Left cardiac atrium (tissue), 4 donors: Measurements from ENCODE around the gene RABGEF1. TPM values are rescaled to one million over a fixed set of nuclear protein-coding genes. Genes with fewer than 3 reads are reported as not detected.
A peak's percentile ranks its signal among the peaks of the same experiment; 100 is the strongest.
"Not testable (repeated sequence)": the region's sequence is repeated elsewhere in the genome, so short reads cannot be mapped to it uniquely, and the experiment has no call there.

Source experiments
- ATAC-seq, 2 donors: fragments of 200-7000 bp; cut with Tn5 transposase; one replicate each; pipeline ENCODE4 v1.9.1; 2020; ENCODE audit warnings: mild to moderate bottlenecking in 2 of 2, moderate library complexity in 2 of 2
- DNase-seq: peaks from one replicate; pipeline ENCODE4 v3.0.0-alpha.2; 2020
- intact Hi-C, 2 donors: fragments of 100-400 bp; cut with DNase I; formaldehyde crosslinking; loops; one replicate each; pipeline versions ENCODE4 v1.14.1 to v1.15.1; 2022 to 2023
- total RNA-seq, 2 donors: library from RNA; stranded (reverse); fragmentation: NEBNext Ultra II Directional; extraction: Animal tissue kit (Norgen Biotek cat#: 25700); gene quantifications; one replicate each; pipeline ENCODE4 v1.2.1, GENCODE V29; 2021
- donor health status: DM: no; HTN: yes; CAD: no.
- donor health status: DM: no; HTN: yes; CAD: no; lungs with severe emphysema.
- donor health status: DM: yes; HTN: yes; CAD: no.
- donor health status: Dilated cardiomyopathy.

Gene RABGEF1
- total RNA-seq, 2 donors from 2014 or later, result 16.0 to 20.8 TPM

GRCh38 chr7:66837007-66837406 is 96.5 kb downstream of the RABGEF1 start:
- ATAC-seq, result peak in 1 of 2 donors; percentile 12
- intact Hi-C loops, result no loop called here

GRCh38 chr7:66837661-66838060 is 97.1 kb downstream of the RABGEF1 start:
- intact Hi-C loops, result no loop called here
- DNase-seq (no peak), ATAC-seq (no peak)

More at GRCh38 chr7:66837007-66837406, 96.5 kb downstream of the RABGEF1 start:
- no peak for DNase-seq

GRCh38 chr7:66839814-66840213 is 99.3 kb downstream of the RABGEF1 start:
- intact Hi-C loops, result no loop called here
- no peak for DNase-seq
- no peak for ATAC-seq

- intact Hi-C loops, result no loop called here
- ATAC-seq, result no peak
- no peak for DNase-seq
These were observed 99.8 kb downstream of the RABGEF1 start for GRCh38 chr7:66840316-66840715.

GRCh38 chr7:66841898-66842297 is 101.4 kb downstream of the RABGEF1 start:
- intact Hi-C loops, result no loop called here

GRCh38 chr7:66843492-66843891 is 103.0 kb downstream of the RABGEF1 start:
- DNase-seq, ATAC-seq, intact Hi-C loops: not testable (repeated sequence)

More at GRCh38 chr7:66841898-66842297, 101.4 kb downstream of the RABGEF1 start:
- DNase-seq (no peak), ATAC-seq (no peak)

- intact Hi-C loops, result no loop called here
- ATAC-seq (peak; percentile 99), DNase-seq (peak; percentile 99)
These were observed 104.2 kb downstream of the RABGEF1 start for GRCh38 chr7:66844552-66845378.

GRCh38 chr7:66845379-66846095 is 105.0 kb downstream of the RABGEF1 start:
- no peak for ATAC-seq
- no peak for DNase-seq
- intact Hi-C loops, result no loop called here

GRCh38 chr7:66846096-66846445 is 105.5 kb downstream of the RABGEF1 start:
- intact Hi-C loops, ATAC-seq, DNase-seq: not testable (repeated sequence)

GRCh38 chr7:66847523-66847855 is 107.0 kb downstream of the RABGEF1 start:
- intact Hi-C loops, result not testable (repeated sequence)

GRCh38 chr7:66847879-66848790 is 107.6 kb downstream of the RABGEF1 start:
- DNase-seq, result no peak
- ATAC-seq, result no peak
- intact Hi-C loops, result no loop called here

More at GRCh38 chr7:66847523-66847855, 107.0 kb downstream of the RABGEF1 start:
- ATAC-seq, DNase-seq: not testable (repeated sequence)

- intact Hi-C loops, result no loop called here
- DNase-seq (no peak), ATAC-seq (no peak)
These were observed 118.8 kb downstream of the RABGEF1 start for GRCh38 chr7:66859339-66859738.

- intact Hi-C loops, result no loop called here
These were observed 119.5 kb downstream of the RABGEF1 start for GRCh38 chr7:66859794-66860645.

GRCh38 chr7:66860767-66861166 is 120.2 kb downstream of the RABGEF1 start:
- intact Hi-C loops, result no loop called here
- no peak for DNase-seq
- ATAC-seq, result no peak

More at GRCh38 chr7:66859794-66860645, 119.5 kb downstream of the RABGEF1 start:
- ATAC-seq (peak; percentile 84 to 92), DNase-seq (peak; percentile 42)
